ENCODE measurements around the gene SUDS3.
"Not testable (repeated sequence)": the region's sequence is repeated elsewhere in the genome, so short reads cannot be mapped to it uniquely, and the experiment has no call there.

The SUDS3 gene

GRCh38 chr12:118398940-118399339, 22.6 kb downstream of the SUDS3 start:
- Histone ChIP-seq H2AFZ (ENCODE audit: low read depth, low read length) (no peak overlapping the region), H3K36me3 (replicated peaks; ENCODE audit: low read depth, low read length) (peaks cover 28% of the 10 kb centered on the region), H3K27me3 (ENCODE audit: low read depth, low read length) (no peaks in the 10 kb centered on the region), H3K4me2 (ENCODE audit: low read length) (no peak overlapping the region), H3K9ac (ENCODE audit: low read length) (no peak overlapping the region), H3K79me2 (ENCODE audit: low read length) (no peaks in the 10 kb centered on the region), H3K9me3 (ENCODE audit: insufficient read depth, low read length) (no peaks in the 10 kb centered on the region), H4K20me1 (ENCODE audit: insufficient read depth, low read length) (no peaks in the 10 kb centered on the region), H3K4me3 (ENCODE audit: low read length) (no peak overlapping the region), H3K27ac (ENCODE audit: low read length) (no peak overlapping the region), H3K4me1 (ENCODE audit: low read length) (no peaks in the 10 kb centered on the region)
- TF ChIP-seq EZH2phosphoT487 (IDR thresholded peaks at IDR 0.05; ENCODE audit: low read depth): no peak
- no peak for TF ChIP-seq CTCF (IDR thresholded peaks at IDR 0.05; ENCODE audit: low read depth, low read length)

- H3K36me3 ChIP-seq (replicated peaks; ENCODE audit: low read depth, low read length): peaks cover 28% of the 10 kb centered on the region
These were observed 25.9 kb downstream of the SUDS3 start for GRCh38 chr12:118402251-118402650.

GRCh38 chr12:118404876-118405521, 28.6 kb downstream of the SUDS3 start:
- no peaks in the 10 kb centered on the region for H3K4me1 ChIP-seq (ENCODE audit: low read length)
- H3K9me3 ChIP-seq (ENCODE audit: insufficient read depth, low read length): no peaks in the 10 kb centered on the region
- no peak for TF ChIP-seq EZH2phosphoT487 (IDR thresholded peaks at IDR 0.05; ENCODE audit: low read depth)
- TF ChIP-seq CTCF (IDR thresholded peaks at IDR 0.05; ENCODE audit: low read depth, low read length): peak; percentile 86
- H2AFZ ChIP-seq (ENCODE audit: low read depth, low read length): no peak overlapping the region
- H3K36me3 ChIP-seq (replicated peaks; ENCODE audit: low read depth, low read length): peaks cover 24% of the 10 kb centered on the region
- H3K9ac ChIP-seq (ENCODE audit: low read length): no peak overlapping the region
- no peak overlapping the region for H3K4me3 ChIP-seq (ENCODE audit: low read length)
- H3K79me2 ChIP-seq (ENCODE audit: low read length): no peaks in the 10 kb centered on the region
- no peaks in the 10 kb centered on the region for H3K27me3 ChIP-seq (ENCODE audit: low read depth, low read length)
- H3K4me2 ChIP-seq (ENCODE audit: low read length): no peak overlapping the region
- H3K27ac ChIP-seq (ENCODE audit: low read length): no peak overlapping the region
- H4K20me1 ChIP-seq (ENCODE audit: insufficient read depth, low read length): no peaks in the 10 kb centered on the region

More at GRCh38 chr12:118402251-118402650, 25.9 kb downstream of the SUDS3 start:
- H3K9ac ChIP-seq (ENCODE audit: low read length): no peak overlapping the region
- H3K4me2 ChIP-seq (ENCODE audit: low read length): no peak overlapping the region
- no peak overlapping the region for H3K4me3 ChIP-seq (ENCODE audit: low read length)
- H3K4me1 ChIP-seq (ENCODE audit: low read length): no peaks in the 10 kb centered on the region
- no peaks in the 10 kb centered on the region for H3K27me3 ChIP-seq (ENCODE audit: low read depth, low read length)
- H4K20me1 ChIP-seq (ENCODE audit: insufficient read depth, low read length): no peaks in the 10 kb centered on the region
- no peak for TF ChIP-seq CTCF (IDR thresholded peaks at IDR 0.05; ENCODE audit: low read depth, low read length)
- TF ChIP-seq EZH2phosphoT487 (IDR thresholded peaks at IDR 0.05; ENCODE audit: low read depth): no peak
- no peaks in the 10 kb centered on the region for H3K79me2 ChIP-seq (ENCODE audit: low read length)
- no peak overlapping the region for H2AFZ ChIP-seq (ENCODE audit: low read depth, low read length)
- no peak overlapping the region for H3K27ac ChIP-seq (ENCODE audit: low read length)
- H3K9me3 ChIP-seq (ENCODE audit: insufficient read depth, low read length): no peaks in the 10 kb centered on the region

GRCh38 chr12:118408241-118408640, 31.9 kb downstream of the SUDS3 start:
- H3K79me2 ChIP-seq (ENCODE audit: low read length); H3K4me3 ChIP-seq (ENCODE audit: low read length): not testable (repeated sequence)

More at GRCh38 chr12:118408241-118408640, 31.9 kb downstream of the SUDS3 start:
- not testable (repeated sequence) for H3K9me3 ChIP-seq (ENCODE audit: insufficient read depth, low read length); H3K4me2 ChIP-seq (ENCODE audit: low read length); H4K20me1 ChIP-seq (ENCODE audit: insufficient read depth, low read length); H3K27me3 ChIP-seq (ENCODE audit: low read depth, low read length); H3K27ac ChIP-seq (ENCODE audit: low read length); H2AFZ ChIP-seq (ENCODE audit: low read depth, low read length); H3K9ac ChIP-seq (ENCODE audit: low read length); H3K4me1 ChIP-seq (ENCODE audit: low read length)
- H3K36me3 ChIP-seq (replicated peaks; ENCODE audit: low read depth, low read length): peaks cover 28% of the 10 kb centered on the region
